ENCODE measurements around the gene GOSR2. TPM values are rescaled to one million over a fixed set of nuclear protein-coding genes. Genes with fewer than 3 reads are reported as not detected.

The GOSR2 gene
- total and polyA plus RNA-seq, 9 of the 15 experiments (the other 6 are each of a cell fraction or from before 2014, with no cell fraction given), result 32.7 to 96.3 (median 48.9) TPM

DNA sequence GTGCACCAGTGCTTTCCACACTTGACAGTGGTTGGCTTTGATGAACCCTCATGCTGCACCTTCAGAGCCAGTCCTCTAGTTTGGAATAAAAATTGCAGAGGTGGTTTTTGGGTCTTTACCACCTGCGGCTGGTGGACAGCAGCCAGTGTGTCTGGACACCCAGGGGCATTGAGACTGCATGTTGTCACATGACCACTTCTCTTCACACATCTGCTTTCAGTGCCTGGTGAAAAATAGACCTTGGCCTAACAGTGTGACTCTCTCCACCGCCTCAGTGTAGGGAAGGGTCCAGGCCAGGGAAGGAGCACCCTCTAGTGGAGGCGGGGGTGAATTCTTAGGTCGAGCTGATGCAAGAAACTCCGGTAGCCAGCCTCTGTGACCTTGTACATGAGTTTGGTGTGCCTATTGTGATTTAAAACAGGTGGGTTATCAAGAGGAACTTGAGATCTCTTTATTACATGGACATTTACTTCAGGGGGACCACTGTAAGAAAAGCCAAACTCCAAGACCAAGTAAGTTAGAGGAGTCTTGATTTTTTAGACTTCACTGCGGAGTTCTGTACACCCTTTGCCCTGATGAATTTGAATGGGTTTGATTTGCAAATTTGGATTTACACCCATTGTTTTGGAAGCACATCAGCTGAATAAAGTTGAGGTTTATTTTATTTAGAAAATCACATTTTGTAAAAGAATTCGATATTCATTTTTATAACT is 17.9 kb downstream of the GOSR2 start (continued):
- TF ChIP-seq, protein P1, sequence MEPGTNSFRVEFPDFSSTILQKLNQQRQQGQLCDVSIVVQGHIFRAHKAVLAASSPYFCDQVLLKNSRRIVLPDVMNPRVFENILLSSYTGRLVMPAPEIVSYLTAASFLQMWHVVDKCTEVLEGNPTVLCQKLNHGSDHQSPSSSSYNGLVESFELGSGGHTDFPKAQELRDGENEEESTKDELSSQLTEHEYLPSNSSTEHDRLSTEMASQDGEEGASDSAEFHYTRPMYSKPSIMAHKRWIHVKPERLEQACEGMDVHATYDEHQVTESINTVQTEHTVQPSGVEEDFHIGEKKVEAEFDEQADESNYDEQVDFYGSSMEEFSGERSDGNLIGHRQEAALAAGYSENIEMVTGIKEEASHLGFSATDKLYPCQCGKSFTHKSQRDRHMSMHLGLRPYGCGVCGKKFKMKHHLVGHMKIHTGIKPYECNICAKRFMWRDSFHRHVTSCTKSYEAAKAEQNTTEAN (CRISPR knock-in tag; IDR thresholded peaks at IDR 0.05), result no peak
- TF ChIP-seq, protein P2, sequence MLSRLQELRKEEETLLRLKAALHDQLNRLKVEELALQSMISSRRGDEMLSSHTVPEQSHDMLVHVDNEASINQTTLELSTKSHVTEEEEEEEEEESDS (CRISPR knock-in tag; IDR thresholded peaks at IDR 0.05), result no peak
- no peak for TF ChIP-seq ZNF583 (CRISPR knock-in tag; IDR thresholded peaks at IDR 0.05)
- no peak for TF ChIP-seq TAF1 (IDR thresholded peaks at IDR 0.05; ENCODE audit: control insufficient read depth, extremely low read depth, insufficient read depth, low read length, severe bottlenecking)
- TF ChIP-seq KLF10 (CRISPR knock-in tag; IDR thresholded peaks at IDR 0.05), result no peak
- TF ChIP-seq PTBP1 (IDR thresholded peaks at IDR 0.05; ENCODE audit: low read depth, low read length), result no peak
- TF ChIP-seq POLR2B (IDR thresholded peaks at IDR 0.05; ENCODE audit: low read depth, partially characterized antibody), result peak; percentile 33
- TF ChIP-seq MCM2 (IDR thresholded peaks at IDR 0.05; ENCODE audit: low read depth), result no peak
- TF ChIP-seq SMC3 (conservative IDR thresholded peaks at IDR 0.05; ENCODE audit: insufficient read depth, low read depth, low read length), result peak; percentile 86
- no peak; a peak in 1 of 4 replicates for TF ChIP-seq KDM1A (IDR thresholded peaks at IDR 0.05)
- no peak for TF ChIP-seq NR2F6 (CRISPR knock-in tag; IDR thresholded peaks at IDR 0.05)
- no peak for TF ChIP-seq ZSCAN29 (IDR thresholded peaks at IDR 0.05)
- no peak for TF ChIP-seq DDX20 (tag; IDR thresholded peaks at IDR 0.05; ENCODE audit: low read depth)
- TF ChIP-seq HDAC2 (IDR thresholded peaks at IDR 0.05), result no peak
- TF ChIP-seq, protein P3, sequence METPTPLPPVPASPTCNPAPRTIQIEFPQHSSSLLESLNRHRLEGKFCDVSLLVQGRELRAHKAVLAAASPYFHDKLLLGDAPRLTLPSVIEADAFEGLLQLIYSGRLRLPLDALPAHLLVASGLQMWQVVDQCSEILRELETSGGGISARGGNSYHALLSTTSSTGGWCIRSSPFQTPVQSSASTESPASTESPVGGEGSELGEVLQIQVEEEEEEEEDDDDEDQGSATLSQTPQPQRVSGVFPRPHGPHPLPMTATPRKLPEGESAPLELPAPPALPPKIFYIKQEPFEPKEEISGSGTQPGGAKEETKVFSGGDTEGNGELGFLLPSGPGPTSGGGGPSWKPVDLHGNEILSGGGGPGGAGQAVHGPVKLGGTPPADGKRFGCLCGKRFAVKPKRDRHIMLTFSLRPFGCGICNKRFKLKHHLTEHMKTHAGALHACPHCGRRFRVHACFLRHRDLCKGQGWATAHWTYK (CRISPR knock-in tag; IDR thresholded peaks at IDR 0.05), result no peak
- TF ChIP-seq POU5F1 (IDR thresholded peaks at IDR 0.05; ENCODE audit: borderline replicate concordance, low read depth, low read length, partially characterized antibody), result no peak
- TF ChIP-seq TFAM (CRISPR knock-in tag; conservative IDR thresholded peaks at IDR 0.05), result no peak
- TF ChIP-seq ARHGAP35 (IDR thresholded peaks at IDR 0.05; ENCODE audit: partially characterized antibody), result no peak
- no peak for TF ChIP-seq GABPB1 (CRISPR knock-in tag; IDR thresholded peaks at IDR 0.05)
- no peak for TF ChIP-seq MAFK (IDR thresholded peaks at IDR 0.05; ENCODE audit: low read length)
- TF ChIP-seq HNRNPLL (IDR thresholded peaks at IDR 0.05; ENCODE audit: low read depth, low read length, poor library complexity, severe bottlenecking), result no peak
- 0 out of 2 replicates have a peak, but pooled peaks have one; percentile 74 for TF ChIP-seq HDGF (IDR thresholded peaks at IDR 0.05)
- no peak for TF ChIP-seq ZNF146 (CRISPR knock-in tag; IDR thresholded peaks at IDR 0.05; ENCODE audit: unreplicated experiment)
- no peak for TF ChIP-seq ADNP (tag; IDR thresholded peaks at IDR 0.05)
- TF ChIP-seq, protein P4, sequence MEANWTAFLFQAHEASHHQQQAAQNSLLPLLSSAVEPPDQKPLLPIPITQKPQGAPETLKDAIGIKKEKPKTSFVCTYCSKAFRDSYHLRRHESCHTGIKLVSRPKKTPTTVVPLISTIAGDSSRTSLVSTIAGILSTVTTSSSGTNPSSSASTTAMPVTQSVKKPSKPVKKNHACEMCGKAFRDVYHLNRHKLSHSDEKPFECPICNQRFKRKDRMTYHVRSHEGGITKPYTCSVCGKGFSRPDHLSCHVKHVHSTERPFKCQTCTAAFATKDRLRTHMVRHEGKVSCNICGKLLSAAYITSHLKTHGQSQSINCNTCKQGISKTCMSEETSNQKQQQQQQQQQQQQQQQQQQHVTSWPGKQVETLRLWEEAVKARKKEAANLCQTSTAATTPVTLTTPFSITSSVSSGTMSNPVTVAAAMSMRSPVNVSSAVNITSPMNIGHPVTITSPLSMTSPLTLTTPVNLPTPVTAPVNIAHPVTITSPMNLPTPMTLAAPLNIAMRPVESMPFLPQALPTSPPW (CRISPR knock-in tag; IDR thresholded peaks at IDR 0.05), result no peak
- no peak for TF ChIP-seq HDAC1 (IDR thresholded peaks at IDR 0.05)
- no peak for TF ChIP-seq ASH1L (IDR thresholded peaks at IDR 0.05; ENCODE audit: borderline replicate concordance, low read depth, partially characterized antibody)
